Stomach (tissue), 4 donors: ENCODE results near the gene CHCT1.

ENCODE experiments used
- CTCF ChIP-seq, 7 experiments: fragments of 450-650 bp in 4 of 7; fragments of 200-600 bp in 3 of 7; sonication (generic) in 3 of 7; IDR thresholded peaks; one replicate each; pipeline ENCODE4 v1.5.1; 2016 to 2019; ENCODE audit warnings: antibody characterized with exemption in 7 of 7, control low read depth in 2 of 7, mild to moderate bottlenecking in 1 of 7
- EP300 ChIP-seq: sonication (generic); formaldehyde crosslinking; IDR thresholded peaks from one replicate; pipeline ENCODE4 v1.6.1; 2017; ENCODE audit warnings: antibody characterized with exemption
- POLR2AphosphoS5 ChIP-seq, 3 donors: sonication (generic); formaldehyde crosslinking; IDR thresholded peaks; one replicate each; pipeline ENCODE4 v1.6.1; 2016; ENCODE audit warnings: antibody characterized with exemption in 3 of 3

DNA sequence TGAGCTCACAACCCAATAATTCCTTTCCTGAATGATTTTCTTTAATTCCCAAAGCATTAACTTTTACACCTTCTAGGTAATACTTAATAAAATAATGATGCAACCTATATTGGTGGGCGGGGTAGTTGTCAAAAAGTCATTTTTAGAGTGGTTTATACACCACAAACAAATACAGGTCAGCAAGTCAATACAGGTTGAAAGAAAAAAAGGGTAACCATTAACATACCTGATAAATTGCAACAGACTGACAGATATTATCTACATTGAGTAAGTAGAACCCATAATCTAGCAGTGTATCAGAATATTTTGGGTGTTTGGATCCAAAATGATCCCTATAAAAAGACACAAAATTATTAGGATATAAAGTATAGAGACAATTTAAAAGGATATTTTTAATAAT, 39.3 kb downstream of the CHCT1 start:
- no peak for TF ChIP-seq CTCF (IDR thresholded peaks at IDR 0.05)
- TF ChIP-seq POLR2AphosphoS5 (IDR thresholded peaks at IDR 0.05), result no peak
- no peak for TF ChIP-seq EP300
